Pancreas (tissue), 10 donors: ENCODE results near the gene TFPI. TPM values are rescaled to one million over a fixed set of nuclear protein-coding genes. Genes with fewer than 3 reads are reported as not detected.

Experiments
- ATAC-seq, 4 donors: fragments of 200-7000 bp; cut with Tn5 transposase; one replicate each; pipeline versions ENCODE4 v1.8.0 to v1.9.1; 2020; ENCODE audit warnings: mild to moderate bottlenecking in 4 of 4, moderate library complexity in 4 of 4
- DNase-seq, 6 donors: peaks; one replicate each; pipeline ENCODE4 v3.0.0-alpha.2; 2020
- FAIRE-seq: peaks from 2 replicates; lab custom pipeline; 2012; peaks lifted over from hg19 to GRCh38; lab: Jason Lieb, UNC
- H3K27ac ChIP-seq, 4 donors: fragments of 200-600 bp; sonication (generic); 1 replicate in 3 of 4; 2 replicates in 1 of 4; pipeline versions ENCODE4 v1.5.0 to v1.8.0; 2020
- H3K27me3 ChIP-seq, 4 donors: fragments of 200-600 bp; one replicate each; pipeline ENCODE4 v1.8.0; 2021
- H3K36me3 ChIP-seq, 3 donors: fragments of 200-600 bp; sonication (generic) in 1 of 3; one replicate each; pipeline versions ENCODE4 v1.5.0 to v1.8.0; 2020 to 2021
- H3K4me1 ChIP-seq, 3 donors: fragments of 200-600 bp; one replicate each; pipeline ENCODE4 v1.8.0; 2021
- H3K4me3 ChIP-seq, 4 donors: fragments of 200-600 bp; sonication (generic) in 2 of 4; one replicate each; pipeline versions ENCODE4 v1.5.0 to v1.8.0; 2020 to 2021
- H3K9me3 ChIP-seq, 4 donors: fragments of 200-600 bp; one replicate each; pipeline ENCODE4 v1.8.0; 2021
- WGBS, 2 donors: extraction: QIAGEN DNeasy Blood & Tissue Kit; methylation state at CpG; one replicate each; pipeline ENCODE4 v1.1.7; 2013; 5-methylcytosine and 5-hydroxymethylcytosine counted together
- intact Hi-C, 3 donors: fragments of 100-400 bp; cut with DNase I; formaldehyde crosslinking; loops; one replicate each; pipeline versions ENCODE4 v1.11.1 to v1.14.2; 2022
- polyA plus RNA-seq, 2 donors: library from polyadenylated mRNA; stranded (reverse); fragments of 200-250 nt; gene quantifications; one replicate each; pipeline ENCODE4 v1.2.3, GENCODE V29; 2013
- total RNA-seq, 6 donors: library from RNA; stranded (reverse); fragmentation: NEBNext Ultra II Directional in 4 of 6; extraction: Animal tissue kit (Norgen Biotek cat#: 25700) in 4 of 6; gene quantifications; one replicate each; pipeline versions ENCODE4 v1.2.1 to v1.2.4, GENCODE V29; 2021 to 2023
- TF ChIP-seq, protein P1 (sequence below), 4 donors: fragments of 200-600 bp; sonication (generic) in 3 of 4; IDR thresholded peaks; one replicate each; pipeline versions ENCODE4 v1.5.0 to v1.8.0; 2021; ENCODE audit warnings: antibody characterized with exemption in 4 of 4
- donor health status: healthy with polysubstance abuse.
- donor health status: DM: no; HTN: no; CAD: no; lungs with moderate emphysema.
- donor health status: DM: no; HTN: no; CAD: no.
- donor health status: control.
- donor health status: control.
- donor health status: Bipolar disorder and iron deficiency.
- donor health status: DM: yes; HTN: yes; CAD: no.
- donor health status: DM: no; HTN: no; CAD: no.
- donor health status: DM: no; HTN: no; CAD: no.
- donor health status: DM: yes; HTN: yes; CAD: no.

The TFPI gene
- total and polyA plus RNA-seq, 8 donors: 7.9 to 25.8 (median 18.3) TPM

- Histone ChIP-seq H3K4me3 (peak overlapping the region in 1 of 4 donors; percentile 40), H3K27me3 (no peaks in the 10 kb centered on the region), H3K36me3 (no peaks in the 10 kb centered on the region), H3K9me3 (no peaks in the 10 kb centered on the region), H3K27ac (peak overlapping the region in 2 of 4 donors; percentile 72 to 75), H3K4me1 (peaks cover 6 to 35% (median 25%) of the 10 kb centered on the region in 3 donors)
- DNase-seq (no peak), ATAC-seq (no peak), FAIRE-seq (no peak)
- intact Hi-C loops: no loop called here
- TF ChIP-seq, protein P1, sequence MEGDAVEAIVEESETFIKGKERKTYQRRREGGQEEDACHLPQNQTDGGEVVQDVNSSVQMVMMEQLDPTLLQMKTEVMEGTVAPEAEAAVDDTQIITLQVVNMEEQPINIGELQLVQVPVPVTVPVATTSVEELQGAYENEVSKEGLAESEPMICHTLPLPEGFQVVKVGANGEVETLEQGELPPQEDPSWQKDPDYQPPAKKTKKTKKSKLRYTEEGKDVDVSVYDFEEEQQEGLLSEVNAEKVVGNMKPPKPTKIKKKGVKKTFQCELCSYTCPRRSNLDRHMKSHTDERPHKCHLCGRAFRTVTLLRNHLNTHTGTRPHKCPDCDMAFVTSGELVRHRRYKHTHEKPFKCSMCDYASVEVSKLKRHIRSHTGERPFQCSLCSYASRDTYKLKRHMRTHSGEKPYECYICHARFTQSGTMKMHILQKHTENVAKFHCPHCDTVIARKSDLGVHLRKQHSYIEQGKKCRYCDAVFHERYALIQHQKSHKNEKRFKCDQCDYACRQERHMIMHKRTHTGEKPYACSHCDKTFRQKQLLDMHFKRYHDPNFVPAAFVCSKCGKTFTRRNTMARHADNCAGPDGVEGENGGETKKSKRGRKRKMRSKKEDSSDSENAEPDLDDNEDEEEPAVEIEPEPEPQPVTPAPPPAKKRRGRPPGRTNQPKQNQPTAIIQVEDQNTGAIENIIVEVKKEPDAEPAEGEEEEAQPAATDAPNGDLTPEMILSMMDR (IDR thresholded peaks at IDR 0.05): no peak
- WGBS, 2 donors: 59 to 64% methylated on average over 2 of the region's 2 CpGs
Measured at GRCh38 chr2:187554704-187555082, 458 bp upstream of the TFPI start.

- Histone ChIP-seq H3K27ac (peak overlapping the region in 3 of 4 donors; percentile 25 to 75 (median 72)), H3K9me3 (no peaks in the 10 kb centered on the region), H3K4me3 (peak overlapping the region; percentile 1 to 40 (median 22)), H3K36me3 (no peaks in the 10 kb centered on the region), H3K4me1 (peaks cover 6 to 43% (median 36%) of the 10 kb centered on the region in 3 donors), H3K27me3 (no peaks in the 10 kb centered on the region)
- FAIRE-seq (peak; percentile 82), ATAC-seq (peak; percentile 63 to 84 (median 80)), DNase-seq (no peak)
- TF ChIP-seq, protein P1 (IDR thresholded peaks at IDR 0.05): no peak
- intact Hi-C loops: no loop called here
- WGBS, 2 donors: 4 to 5% methylated on average over 2 of the region's 2 CpGs
Measured at GRCh38 chr2:187552828-187553681, 1.2 kb downstream of the TFPI start.

- Histone ChIP-seq H3K9me3 (no peaks in the 10 kb centered on the region), H3K27ac (peak overlapping the region in 1 of 4 donors; percentile 74), H3K4me1 (peaks cover 6 to 43% (median 36%) of the 10 kb centered on the region in 3 donors), H3K4me3 (peak overlapping the region in 2 of 4 donors; percentile 30 to 40), H3K27me3 (no peaks in the 10 kb centered on the region), H3K36me3 (no peaks in the 10 kb centered on the region)
- intact Hi-C loops: no loop called here
- TF ChIP-seq, protein P1 (IDR thresholded peaks at IDR 0.05): no peak
- no peak for DNase-seq
- ATAC-seq: no peak
- FAIRE-seq: no peak
Measured at GRCh38 chr2:187552381-187552780, 1.9 kb downstream of the TFPI start.

GRCh38 chr2:187550857-187551256, 3.4 kb downstream of the TFPI start:
- intact Hi-C loops: no loop called here
- no peaks in the 10 kb centered on the region for H3K27me3 ChIP-seq
- no peak for DNase-seq
- peak overlapping the region in 2 of 4 donors; percentile 70 to 74 for H3K27ac ChIP-seq
- peaks cover 13 to 56% (median 36%) of the 10 kb centered on the region in 3 donors for H3K4me1 ChIP-seq
- WGBS, 2 donors: 36 to 54% methylated on average over 1 of the region's 1 CpG
- no peak for FAIRE-seq
- no peak overlapping the region for H3K4me3 ChIP-seq
- no peaks in the 10 kb centered on the region for H3K36me3 ChIP-seq
- no peaks in the 10 kb centered on the region for H3K9me3 ChIP-seq
- no peak for ATAC-seq
- TF ChIP-seq, protein P1 (IDR thresholded peaks at IDR 0.05): no peak
